HCT116 (cell line): ENCODE data around the gene CD2BP2. TPM values are rescaled to one million over a fixed set of nuclear protein-coding genes. Genes with fewer than 3 reads are reported as not detected.
A peak's percentile ranks its signal among the peaks of the same experiment; 100 is the strongest.

Experiments used
- ATAC-seq: fragments of 200-7000 bp; cut with Tn5 transposase; 2 replicates; pipeline ENCODE4 v1.9.1; 2020; ENCODE audit warnings: mild to moderate bottlenecking, moderate library complexity
- BruUV-seq: library from RNA; stranded (reverse); fragments of 400-500 nt; replicated peaks from 2 replicates; lab custom pipeline; 2021; lab: Mats Ljungman, UMichigan
- CTCF ChIA-PET: fragments of 300-600 bp; sonication (Branson Sonifier 250); formaldehyde crosslinking; loops from one replicate; lab custom pipeline; 2021; ENCODE audit warnings: antibody characterized with exemption; lab: Charles Lee
- POLR2A ChIA-PET: fragments of 300-600, 350-600 bp; sonication (Branson Sonifier 250); formaldehyde crosslinking; loops from one replicate; lab custom pipeline; 2021; ENCODE audit warnings: antibody characterized with exemption; lab: Charles Lee
- RAD21 ChIA-PET, 2 experiments: fragments of 300-600 bp; sonication (Branson Sonifier 250); formaldehyde crosslinking; loops; one replicate each; lab custom pipeline; 2023; ENCODE audit warnings: low total read pairs in 2 of 2; ENCODE audit not compliant: uncharacterized antibody in 2 of 2, unreplicated experiment in 2 of 2, low non-redundant PET in 1 of 2; lab: Charles Lee
- DNase-seq: peaks from one replicate; pipeline ENCODE4 v3.0.0-alpha.2; 2010; ENCODE audit warnings: low read depth, low spot score
- H2AFZ ChIP-seq: fragments of 200-600 bp; shearing (Covaris generic), sonication (generic); 2 replicates; pipeline ENCODE4 v1.6.1; 2017; ENCODE audit warnings: low read depth, mixed run types, mixed read lengths, antibody characterized with exemption, low read length; ENCODE audit not compliant: poor library complexity, severe bottlenecking
- H3K27ac ChIP-seq: 2 replicates; pipeline ENCODE4 v1.5.1; 2012; ENCODE audit warnings: low read depth, low read length
- H3K27me3 ChIP-seq: fragments of 200-600 bp; sonication (generic); 2 replicates; pipeline ENCODE4 v1.6.1; 2016; ENCODE audit warnings: mixed run types, low read length, mixed read lengths; ENCODE audit not compliant: insufficient read depth
- H3K36me3 ChIP-seq, 2 experiments: fragments of 200-500 bp in 1 of 2; fragments of 200-600 bp in 1 of 2; sonication (Bioruptor generic) in 1 of 2; sonication (generic) in 1 of 2; 2 replicates each; pipeline versions ENCODE4 v1.5.1 to v1.6.1; 2014 to 2016; ENCODE audit warnings: low read length in 2 of 2, inconsistent platforms in 1 of 2, mixed read lengths in 1 of 2, mixed run types in 1 of 2; ENCODE audit not compliant: insufficient read depth in 2 of 2, control insufficient read depth in 1 of 2
- H3K4me1 ChIP-seq, 2 experiments: fragments of 200-600 bp in 1 of 2; sonication (generic) in 1 of 2; 2 replicates each; pipeline versions ENCODE4 v1.5.1 to v1.6.1; 2012 to 2017; ENCODE audit warnings: low read length in 2 of 2, inconsistent platforms in 1 of 2, mild to moderate bottlenecking in 1 of 2, mixed read lengths in 1 of 2, mixed run types in 1 of 2, moderate library complexity in 1 of 2; ENCODE audit not compliant: insufficient read depth in 2 of 2, control insufficient read depth in 1 of 2
- H3K4me2 ChIP-seq: fragments of 200-600 bp; sonication (generic); 2 replicates; pipeline ENCODE4 v1.6.1; 2017; ENCODE audit warnings: mixed run types, low read length, mixed read lengths
- H3K4me3 ChIP-seq, 2 experiments: fragments of 200-600 bp in 1 of 2; sonication (generic) in 1 of 2; replicated peaks in 1 of 2; 2 replicates each; pipeline ENCODE4 v1.5.1; 2011 to 2016; ENCODE audit warnings: low read length in 2 of 2, control low read depth in 1 of 2, low read depth in 1 of 2, mild to moderate bottlenecking in 1 of 2, mixed read lengths in 1 of 2, mixed run types in 1 of 2
- H3K79me2 ChIP-seq: fragments of 200-600 bp; sonication (generic); 2 replicates; pipeline ENCODE4 v1.6.1; 2017; ENCODE audit warnings: mild to moderate bottlenecking, mixed run types, low read length, moderate library complexity, mixed read lengths; ENCODE audit not compliant: insufficient read depth
- H3K9ac ChIP-seq: fragments of 200-600 bp; sonication (generic); 2 replicates; pipeline ENCODE4 v1.6.1; 2016; ENCODE audit warnings: low read length, mixed read lengths
- H3K9me2 ChIP-seq: fragments of 200-600 bp; sonication (generic), shearing (Covaris generic); 2 replicates; pipeline ENCODE4 v1.6.1; 2017; ENCODE audit warnings: mixed run types, mild to moderate bottlenecking, moderate library complexity; ENCODE audit not compliant: insufficient read depth
- H3K9me3 ChIP-seq, 2 experiments: fragments of 200-500 bp in 1 of 2; fragments of 200-600 bp in 1 of 2; sonication (Bioruptor generic) in 1 of 2; sonication (generic) in 1 of 2; 2 replicates each; pipeline ENCODE4 v1.6.1; 2014 to 2017; ENCODE audit warnings: low read length in 2 of 2, mixed read lengths in 2 of 2, inconsistent platforms in 1 of 2, low read depth in 1 of 2, mild to moderate bottlenecking in 1 of 2, mixed run types in 1 of 2, moderate library complexity in 1 of 2; ENCODE audit not compliant: control insufficient read depth in 1 of 2, insufficient read depth in 1 of 2
- H4K20me1 ChIP-seq: fragments of 200-600 bp; sonication (generic), shearing (Covaris generic); 2 replicates; pipeline ENCODE4 v1.6.1; 2017; ENCODE audit warnings: mixed run types, mild to moderate bottlenecking, moderate library complexity; ENCODE audit not compliant: insufficient read depth
- CEBPB ChIP-seq: IDR thresholded peaks from 2 replicates; pipeline ENCODE4 v1.6.1; 2012; ENCODE audit warnings: low read depth
- CTCF ChIP-seq, 3 experiments: fragments of 200-600 bp in 1 of 3; sonication (generic) in 1 of 3; IDR thresholded peaks in 2 of 3; conservative IDR thresholded peaks in 1 of 3; 2 replicates each; pipeline ENCODE4 v1.5.1; 2012 to 2017; ENCODE audit warnings: low read depth in 2 of 3, low read length in 2 of 3, antibody characterized with exemption in 1 of 3, borderline replicate concordance in 1 of 3, control low read depth in 1 of 3, mild to moderate bottlenecking in 1 of 3, mixed read lengths in 1 of 3, mixed run types in 1 of 3, moderate library complexity in 1 of 3; ENCODE audit not compliant: insufficient read depth in 1 of 3
- EGR1 ChIP-seq: IDR thresholded peaks from 2 replicates; pipeline ENCODE4 v1.6.1; 2012; ENCODE audit warnings: low read depth
- ELF1 ChIP-seq: IDR thresholded peaks from 2 replicates; pipeline ENCODE4 v1.6.1; 2012; ENCODE audit warnings: low read depth, borderline replicate concordance
- EZH2 ChIP-seq: fragments of 200-600 bp; sonication (generic); IDR thresholded peaks from 2 replicates; pipeline ENCODE4 v1.6.1; 2017; ENCODE audit warnings: antibody characterized with exemption, mixed run types
- JUND ChIP-seq: IDR thresholded peaks from 2 replicates; pipeline ENCODE4 v1.6.1; 2012
- POLR2AphosphoS5 ChIP-seq: IDR thresholded peaks from 2 replicates; pipeline ENCODE4 v1.6.1; 2011; ENCODE audit warnings: mild to moderate bottlenecking, low read depth, low read length, moderate library complexity
- YY1 ChIP-seq: IDR thresholded peaks from 2 replicates; pipeline ENCODE4 v1.6.1; 2011; ENCODE audit warnings: low read length, low read depth, moderate library complexity, mild to moderate bottlenecking; ENCODE audit not compliant: insufficient replicate concordance; ENCODE audit errors: extremely low read depth
- ZBTB33 ChIP-seq: IDR thresholded peaks from 2 replicates; pipeline ENCODE4 v1.6.1; 2011; ENCODE audit warnings: mild to moderate bottlenecking, low read length, moderate library complexity; ENCODE audit not compliant: insufficient replicate concordance; ENCODE audit errors: extremely low read depth
- ZFX ChIP-seq: fragments of 450-650 bp; IDR thresholded peaks from 2 replicates; pipeline ENCODE4 v1.6.1; 2017
- ZNF274 ChIP-seq: fragments of 200-500 bp; sonication (Bioruptor generic); IDR thresholded peaks from 2 replicates; pipeline ENCODE4 v1.6.1; 2014; ENCODE audit warnings: mild to moderate bottlenecking, low read depth, low read length, inconsistent platforms
- intact Hi-C: fragments of 100-400 bp; cut with micrococcal nuclease; formaldehyde crosslinking; loops from 2 replicates; pipeline ENCODE4 v1.10.0; 2022
- total RNA-seq: library from RNA; stranded (reverse); gene quantifications from one replicate; pipeline ENCODE4 v1.2.1, GENCODE V29; 2021; ENCODE audit not compliant: unreplicated experiment
- TF ChIP-seq, protein P1 (sequence below): IDR thresholded peaks from 2 replicates; pipeline ENCODE4 v1.6.1; 2012

Gene CD2BP2
- total RNA-seq, 1 experiment from 2014 or later, result 51.8 TPM

DNA sequence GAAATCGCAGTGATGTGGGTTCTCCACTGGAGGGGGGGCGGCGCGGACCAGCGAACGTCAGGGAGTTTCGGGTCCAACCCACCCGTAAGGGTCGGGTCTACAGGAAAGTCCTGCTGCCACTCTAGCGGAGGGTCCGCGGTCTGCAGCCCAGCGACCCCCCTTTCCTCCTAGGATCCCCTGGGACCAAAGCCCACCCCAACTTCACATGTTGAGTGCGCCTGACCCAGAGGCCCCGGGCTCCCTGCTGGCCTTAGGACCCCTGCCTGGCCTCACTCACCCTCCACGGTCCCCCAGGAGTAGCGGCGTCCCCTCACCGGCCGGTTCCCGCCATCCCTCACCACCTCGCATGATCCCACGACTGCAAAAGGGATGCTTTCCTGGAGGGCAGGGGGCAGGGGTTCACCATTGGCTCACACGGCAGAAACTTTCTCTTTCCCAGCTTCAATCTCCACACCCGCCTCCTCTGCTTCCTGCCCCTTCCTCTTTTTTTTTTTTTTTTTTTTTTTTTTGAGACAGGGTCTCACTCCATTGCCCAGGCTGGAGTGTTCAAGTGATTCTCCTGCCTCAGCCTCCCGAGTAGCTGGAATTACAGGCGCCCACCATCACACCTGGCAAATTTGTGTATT is 24.2 kb upstream of the CD2BP2 start:
- no peak; the same call in 1 of the 2 replicates for ATAC-seq
- H3K4me3 ChIP-seq, result peak overlapping the region; percentile 64 to 95
- H3K9ac ChIP-seq, result peak overlapping the region; percentile 97
- peaks cover 14 to 33% of the 10 kb centered on the region in 2 experiments for H3K4me1 ChIP-seq
- DNase-seq, result no peak
- no peak for TF ChIP-seq ZBTB33
- TF ChIP-seq, protein P1, sequence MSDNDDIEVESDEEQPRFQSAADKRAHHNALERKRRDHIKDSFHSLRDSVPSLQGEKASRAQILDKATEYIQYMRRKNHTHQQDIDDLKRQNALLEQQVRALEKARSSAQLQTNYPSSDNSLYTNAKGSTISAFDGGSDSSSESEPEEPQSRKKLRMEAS, result no peak
- no peak for TF ChIP-seq EZH2
- no peak for TF ChIP-seq ZFX
- no peak for TF ChIP-seq POLR2AphosphoS5
- no peak for TF ChIP-seq EGR1
- TF ChIP-seq ZNF274, result no peak
- TF ChIP-seq CTCF (IDR thresholded peaks at IDR 0.05 in 2 of 3, conservative IDR thresholded peaks at IDR 0.05 in 1 of 3; ENCODE audit: borderline replicate concordance in 1 of 3, insufficient read depth in 1 of 3, low read depth in 2 of 3, low read length in 2 of 3), result no peak; a peak in 1 of 6 replicates
- no peak for TF ChIP-seq JUND
- TF ChIP-seq CEBPB, result no peak
- no peak for TF ChIP-seq YY1
- no peak for TF ChIP-seq ELF1
- no peaks in the 10 kb centered on the region for H3K36me3 ChIP-seq
- no peaks in the 10 kb centered on the region for H4K20me1 ChIP-seq
- ChIA-PET RAD21 (no interaction called here), CTCF (interaction anchor here (1.5 kb wide), 1 partner anchor 30 kb away, joined by 3 read pairs; no protein-coding TSS in a partner anchor), POLR2A (no interaction called here)
- no peaks in the 10 kb centered on the region for H3K27me3 ChIP-seq
- no peaks in the 10 kb centered on the region for H3K79me2 ChIP-seq
- intact Hi-C loops, result loop anchor here (2.0 kb wide), 1 partner anchor 16 kb away; the partner anchor contains the start of gene ZNF48
- H3K27ac ChIP-seq, result peak overlapping the region; percentile 97
- BruUV-seq, result no TSS peak
- no peaks in the 10 kb centered on the region for H3K9me2 ChIP-seq
- peak overlapping the region; percentile 100 for H3K4me2 ChIP-seq
- H3K9me3 ChIP-seq, result no peaks in the 10 kb centered on the region
- H2AFZ ChIP-seq, result no peak overlapping the region
